Fibroblast of lung (primary cell): ENCODE results near the gene NCK2. TPM values are rescaled to one million over a fixed set of nuclear protein-coding genes. Genes with fewer than 3 reads are reported as not detected.

Source experiments
- DNase-seq, 2 donors: peaks; one replicate each; pipeline versions ENCODE4 v3.0.0 to v3.0.0-alpha.2; 2010; ENCODE audit warnings: low read depth in 2 of 2
- H2AFZ ChIP-seq: 2 replicates; pipeline ENCODE4 v1.5.1; 2012; ENCODE audit warnings: low read length, control low read depth, inconsistent platforms
- H3K27ac ChIP-seq: 2 replicates; pipeline ENCODE4 v1.5.1; 2011; ENCODE audit warnings: low read length, control low read depth; ENCODE audit not compliant: insufficient read depth
- H3K27me3 ChIP-seq: 2 replicates; pipeline ENCODE4 v1.5.1; 2011; ENCODE audit warnings: mild to moderate bottlenecking, low read length; ENCODE audit not compliant: control insufficient read depth, insufficient read depth
- H3K36me3 ChIP-seq: 2 replicates; pipeline ENCODE4 v1.5.1; 2011; ENCODE audit warnings: low read length; ENCODE audit not compliant: control insufficient read depth, insufficient read depth
- H3K4me1 ChIP-seq: 2 replicates; pipeline ENCODE4 v1.5.1; 2011; ENCODE audit warnings: low read length; ENCODE audit not compliant: control insufficient read depth, insufficient read depth; ENCODE audit errors: extremely low read depth
- H3K4me2 ChIP-seq: 2 replicates; pipeline ENCODE4 v1.5.1; 2011; ENCODE audit warnings: low read length, control low read depth; ENCODE audit not compliant: insufficient read depth; ENCODE audit errors: extremely low read depth
- H3K4me3 ChIP-seq, 4 experiments: fragments of 200-600 bp in 1 of 4; sonication (generic) in 1 of 4; replicated peaks in 1 of 4; 2 replicates each; pipeline ENCODE4 v1.5.1; 2011 to 2016; ENCODE audit warnings: low read length in 4 of 4, low read depth in 3 of 4, mild to moderate bottlenecking in 3 of 4, control low read depth in 2 of 4, inconsistent platforms in 1 of 4, mixed read lengths in 1 of 4; ENCODE audit not compliant: insufficient read depth in 1 of 4; ENCODE audit errors: control extremely low read depth in 1 of 4
- H3K79me2 ChIP-seq: 2 replicates; pipeline ENCODE4 v1.5.1; 2012; ENCODE audit warnings: mild to moderate bottlenecking, low read length, inconsistent platforms; ENCODE audit not compliant: control insufficient read depth, insufficient read depth
- H3K9ac ChIP-seq: 2 replicates; pipeline ENCODE4 v1.5.1; 2011; ENCODE audit warnings: mild to moderate bottlenecking, low read length, control low read depth; ENCODE audit not compliant: insufficient read depth
- H3K9me3 ChIP-seq: 2 replicates; pipeline ENCODE4 v1.5.1; 2012; ENCODE audit warnings: low read depth, low read length; ENCODE audit not compliant: control insufficient read depth, insufficient read depth
- H4K20me1 ChIP-seq: 2 replicates; pipeline ENCODE4 v1.5.1; 2011; ENCODE audit warnings: low read length; ENCODE audit not compliant: control insufficient read depth, insufficient read depth; ENCODE audit errors: extremely low read depth
- CTCF ChIP-seq, 2 donors: IDR thresholded peaks in 1 of 2; conservative IDR thresholded peaks in 1 of 2; 1 replicate in 1 of 2; 2 replicates in 1 of 2; pipeline ENCODE4 v1.5.1; 2011 to 2012; ENCODE audit warnings: low read length in 2 of 2, control low read depth in 1 of 2, inconsistent platforms in 1 of 2, low read depth in 1 of 2, mild to moderate bottlenecking in 1 of 2
- EZH2 ChIP-seq: IDR thresholded peaks from 2 replicates; pipeline ENCODE4 v1.5.1; 2012; ENCODE audit warnings: low read length, control low read depth, mild to moderate bottlenecking; ENCODE audit errors: missing control alignments
- polyA plus RNA-seq, 2 donors: library from polyadenylated mRNA; depleted of rRNA in 1 of 2; stranded (reverse) in 1 of 2; unstranded in 1 of 2; fragments of >200 nt; gene quantifications; 2 replicates each; pipeline ENCODE4 v1.2.1, GENCODE V29; 2011 to 2012; ENCODE audit warnings: missing spikeins in 1 of 2
- total RNA-seq: library from RNA; depleted of rRNA; stranded (reverse); fragments of >200 nt; gene quantifications from 2 replicates; pipeline ENCODE4 v1.2.1, GENCODE V29; 2014

The NCK2 gene
- total and polyA plus RNA-seq, 2 donors (not counting 1 experiment from before 2014, with no cell fraction given): 25.4 to 51.3 TPM

- Histone ChIP-seq H3K9me3 (no peaks in the 10 kb centered on the region), H3K4me1 (no peaks in the 10 kb centered on the region), H3K36me3 (no peaks in the 10 kb centered on the region), H3K27me3 (no peaks in the 10 kb centered on the region), H3K4me2 (no peak overlapping the region), H4K20me1 (no peaks in the 10 kb centered on the region), H3K79me2 (peaks cover 3% of the 10 kb centered on the region), H3K9ac (no peak overlapping the region), H2AFZ (no peak overlapping the region), H3K4me3 (no peak overlapping the region), H3K27ac (no peak overlapping the region)
- no peak for DNase-seq
- no peak for TF ChIP-seq EZH2
- TF ChIP-seq CTCF (conservative IDR thresholded peaks at IDR 0.05 in 1 of 2, IDR thresholded peaks at IDR 0.05 in 1 of 2; ENCODE audit: low read depth in 1 of 2, low read length in 2 of 2): no peak
Measured at GRCh38 chr2:105840933-105841332, 96.2 kb downstream of the NCK2 start.

- peaks cover under 1% of the 10 kb centered on the region for H3K79me2 ChIP-seq
- H3K9ac ChIP-seq: no peak overlapping the region
- H4K20me1 ChIP-seq: no peaks in the 10 kb centered on the region
- H3K4me2 ChIP-seq: no peak overlapping the region
- no peaks in the 10 kb centered on the region for H3K9me3 ChIP-seq
- H3K4me1 ChIP-seq: no peaks in the 10 kb centered on the region
- no peaks in the 10 kb centered on the region for H3K36me3 ChIP-seq
- DNase-seq: no peak
- H3K27me3 ChIP-seq: no peaks in the 10 kb centered on the region
- no peak overlapping the region for H2AFZ ChIP-seq
- H3K4me3 ChIP-seq: no peak overlapping the region
- no peak overlapping the region for H3K27ac ChIP-seq
- TF ChIP-seq EZH2 (no peak), CTCF (conservative IDR thresholded peaks at IDR 0.05 in 1 of 2, IDR thresholded peaks at IDR 0.05 in 1 of 2; ENCODE audit: low read depth in 1 of 2, low read length in 2 of 2) (no peak)
Measured at GRCh38 chr2:105841551-105841950, 96.8 kb downstream of the NCK2 start.

GRCh38 chr2:105842555-105842954 is 97.8 kb downstream of the NCK2 start:
- Histone ChIP-seq H3K27ac (no peak overlapping the region), H3K79me2 (no peaks in the 10 kb centered on the region), H3K4me1 (no peaks in the 10 kb centered on the region), H4K20me1 (no peaks in the 10 kb centered on the region), H3K9me3 (no peaks in the 10 kb centered on the region), H3K9ac (no peak overlapping the region), H3K36me3 (no peaks in the 10 kb centered on the region), H3K4me3 (no peak overlapping the region), H2AFZ (no peak overlapping the region), H3K27me3 (no peaks in the 10 kb centered on the region), H3K4me2 (no peak overlapping the region)
- TF ChIP-seq EZH2 (no peak), CTCF (conservative IDR thresholded peaks at IDR 0.05 in 1 of 2, IDR thresholded peaks at IDR 0.05 in 1 of 2; ENCODE audit: low read depth in 1 of 2, low read length in 2 of 2) (no peak)
- no peak for DNase-seq
